Testis (tissue), 5 donors: ENCODE results near the gene IRF2BPL. TPM values are rescaled to one million over a fixed set of nuclear protein-coding genes. Genes with fewer than 3 reads are reported as not detected.

ENCODE experiments used
- DNase-seq: peaks from one replicate; pipeline ENCODE4 v3.0.0-alpha.2; 2019
- H3K27ac ChIP-seq, 2 donors: fragments of 200-600 bp; sonication (generic); one replicate each; pipeline ENCODE4 v1.5.1; 2019
- H3K27me3 ChIP-seq: fragments of 200-600 bp; sonication (generic); one replicate; pipeline ENCODE4 v1.5.1; 2019
- H3K36me3 ChIP-seq: fragments of 200-600 bp; sonication (generic); one replicate; pipeline ENCODE4 v1.5.1; 2017; ENCODE audit warnings: low read depth; ENCODE audit errors: missing control alignments
- H3K4me1 ChIP-seq: fragments of 200-600 bp; sonication (generic); one replicate; pipeline ENCODE4 v1.5.1; 2019
- H3K4me3 ChIP-seq, 2 donors: fragments of 200-600 bp; sonication (generic); one replicate each; pipeline ENCODE4 v1.5.1; 2017 to 2019
- H3K9me3 ChIP-seq: fragments of 200-600 bp; sonication (generic); one replicate; pipeline ENCODE4 v1.5.1; 2017
- CTCF ChIP-seq, 3 experiments: fragments of 450-650 bp in 2 of 3; fragments of 200-600 bp in 1 of 3; sonication (generic) in 1 of 3; IDR thresholded peaks; one replicate each; pipeline ENCODE4 v1.5.1; 2016 to 2019; ENCODE audit warnings: antibody characterized with exemption in 3 of 3, mild to moderate bottlenecking in 2 of 3, moderate library complexity in 1 of 3
- POLR2A ChIP-seq: fragments of 450-650 bp; IDR thresholded peaks from one replicate; pipeline ENCODE4 v1.6.1; 2017; ENCODE audit warnings: antibody characterized with exemption, mild to moderate bottlenecking, moderate library complexity
- WGBS, 2 donors: methylation state at CpG; one replicate each; pipeline ENCODE4 v1.1.5; 2018; 5-methylcytosine and 5-hydroxymethylcytosine counted together
- intact Hi-C: fragments of 100-400 bp; cut with DNase I; formaldehyde crosslinking; loops from one replicate; pipeline ENCODE4 v1.15.1; 2023; ENCODE audit warnings: low total_unique reads
- long read RNA-seq, 2 donors: transcript quantifications; one replicate each; lab custom pipeline, GENCODE V29; 2026
- polyA plus RNA-seq: library from polyadenylated mRNA; stranded (reverse); fragments of 350-450 nt; fragmentation: Illumina TruSeq; extraction: RNeasy Lipid Tissue Mini Kit (QIAGEN cat#74804); gene quantifications from one replicate; pipeline ENCODE4 v1.2.3, GENCODE V29; 2014; ENCODE audit warnings: low read depth, low replicate concordance; ENCODE audit not compliant: insufficient read depth
- total RNA-seq, 2 donors: library from RNA; depleted of rRNA; stranded (reverse); fragments of >200 nt; gene quantifications; one replicate each; pipeline ENCODE4 v1.2.3, GENCODE V29; 2016

Gene IRF2BPL
- total RNA-seq (100 to 1,000 TPM in 1 of 2 donors, 10 to 100 TPM in 1; 94.6 to 120 TPM), polyA plus RNA-seq (30.9 TPM)
- long read RNA-seq, donor 1, full-length matches to known transcripts = 210 of 210 reads
- long read RNA-seq, donor 1, partial matches to known transcripts = 0 of 210 reads
- long read RNA-seq, donor 1, other reads (novel, unspliced or antisense) = 0 of 210 reads
- long read RNA-seq, donor 2, full-length matches to known transcripts = 206 of 206 reads
- long read RNA-seq, donor 2, partial matches to known transcripts = 0 of 206 reads
- long read RNA-seq, donor 2, other reads (novel, unspliced or antisense) = 0 of 206 reads

DNA sequence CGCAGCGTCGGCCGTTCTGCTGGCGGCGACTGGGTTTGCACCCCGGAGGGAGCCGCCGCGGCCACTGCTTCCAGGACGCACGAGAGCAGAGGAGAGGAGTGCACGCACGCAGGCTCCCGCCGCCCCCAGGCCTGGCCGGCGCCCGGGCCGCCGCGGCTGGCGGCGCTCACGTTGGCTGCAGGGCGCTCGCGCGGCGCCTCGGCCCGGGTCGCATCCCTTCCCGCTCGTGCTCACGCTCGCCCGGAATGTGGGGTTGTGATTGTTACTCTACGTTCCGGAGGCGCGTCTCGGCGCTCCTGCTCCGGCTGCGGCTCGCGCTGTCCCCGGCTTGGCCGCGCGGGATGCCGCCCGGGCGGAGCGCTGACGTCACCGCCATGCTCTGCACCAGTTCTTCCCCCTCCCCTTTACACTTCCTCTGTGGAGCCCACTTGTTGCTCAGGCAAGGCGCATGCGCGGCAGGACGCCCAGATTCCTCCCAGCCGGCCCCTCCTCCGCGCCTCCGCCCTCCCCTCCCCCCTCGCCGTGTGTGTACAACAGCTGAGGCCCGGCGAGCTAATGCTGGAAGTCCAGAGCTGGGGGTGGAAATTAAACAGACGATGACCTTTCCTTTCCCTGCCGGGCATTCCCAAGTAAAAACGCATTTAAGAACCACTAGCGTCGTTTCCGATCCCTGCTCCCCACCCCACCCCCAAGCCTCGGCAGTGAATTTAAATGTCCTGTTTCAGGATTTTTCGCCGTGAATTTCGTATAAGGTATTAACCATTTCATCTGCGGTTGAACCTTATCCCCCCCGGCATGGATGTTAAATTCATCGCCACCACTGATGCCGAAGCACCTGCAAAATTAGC, at the start of gene IRF2BPL:
TSS of gene IRF2BPL (minus strand) at position 325 of the 848 bp plus-strand sequence. CDS start 916 bp downstream, outside the sequence.
- 0 to 1% methylated on average over 20 to 78 of the region's 84 CpGs for WGBS, 2 donors
- H3K4me1 ChIP-seq = peaks cover 54% of the 10 kb centered on the region
- intact Hi-C loops = loop anchor here (5.0 kb wide), 1 partner anchor 294 kb away; the partner anchor contains the start of genes GSTZ1 and POMT2
- peak within 1 kb of the TSS; percentile 94 to 98 for H3K27ac ChIP-seq
- H3K4me3 ChIP-seq = peak within 1 kb of the TSS; percentile 72 to 91
- no peaks in the 10 kb centered on the region for H3K27me3 ChIP-seq
- no peaks in the 10 kb centered on the region for H3K9me3 ChIP-seq
- H3K36me3 ChIP-seq = no peaks in the 10 kb centered on the region
- TF ChIP-seq POLR2A (peak; percentile 44), CTCF (IDR thresholded peaks at IDR 0.05) (peak in 1 of 3 experiments; percentile 25)
- peak; percentile 98 for DNase-seq

GRCh38 chr14:77077040-77077439, 48.5 kb upstream of the IRF2BPL start:
- TF ChIP-seq POLR2A = no peak
- no peak for TF ChIP-seq CTCF (IDR thresholded peaks at IDR 0.05)
- DNase-seq = no peak
- intact Hi-C loops = no loop called here
- Histone ChIP-seq H3K27me3 (no peaks in the 10 kb centered on the region), H3K36me3 (no peaks in the 10 kb centered on the region), H3K4me3 (no peak overlapping the region), H3K27ac (peak overlapping the region; percentile 1 to 90), H3K9me3 (no peaks in the 10 kb centered on the region), H3K4me1 (peaks cover 9% of the 10 kb centered on the region)
- 92 to 93% methylated on average over 3 of the region's 3 CpGs for WGBS, 2 donors

DNA sequence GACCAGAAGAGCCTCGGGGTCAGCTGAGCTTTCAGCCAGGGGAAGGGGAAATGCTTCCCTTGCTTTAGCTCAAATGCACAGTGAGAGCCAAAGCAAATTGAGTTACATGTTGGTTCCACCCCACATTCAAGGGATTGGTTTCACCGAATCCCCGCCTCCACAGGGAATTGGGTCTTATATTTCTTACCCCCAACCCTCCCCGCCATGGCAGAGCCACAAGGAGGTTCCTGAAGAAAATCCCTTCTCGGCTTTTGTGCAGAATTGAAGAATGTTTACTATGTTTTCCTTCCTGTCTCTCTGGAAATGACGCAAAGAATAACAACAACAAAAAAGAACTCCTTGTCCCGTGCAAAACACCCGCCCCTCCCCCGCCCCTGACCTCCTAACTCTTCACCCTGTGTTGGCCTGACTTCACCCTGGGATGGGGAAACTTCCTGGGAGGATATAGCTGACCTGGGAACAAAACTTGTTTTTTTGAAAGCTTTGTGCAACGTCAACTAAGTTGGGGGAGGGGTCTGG, 47.7 kb upstream of the IRF2BPL start:
- H3K27ac ChIP-seq = peak overlapping the region; percentile 63 to 90
- H3K4me1 ChIP-seq = peaks cover 9% of the 10 kb centered on the region
- H3K4me3 ChIP-seq = no peak overlapping the region
- intact Hi-C loops = no loop called here
- no peaks in the 10 kb centered on the region for H3K27me3 ChIP-seq
- peak; percentile 67 for DNase-seq
- no peaks in the 10 kb centered on the region for H3K9me3 ChIP-seq
- TF ChIP-seq POLR2A (no peak), CTCF (IDR thresholded peaks at IDR 0.05) (no peak)
- no peaks in the 10 kb centered on the region for H3K36me3 ChIP-seq
- WGBS, 2 donors = 25 to 28% methylated on average over 10 of the region's 10 CpGs

DNA sequence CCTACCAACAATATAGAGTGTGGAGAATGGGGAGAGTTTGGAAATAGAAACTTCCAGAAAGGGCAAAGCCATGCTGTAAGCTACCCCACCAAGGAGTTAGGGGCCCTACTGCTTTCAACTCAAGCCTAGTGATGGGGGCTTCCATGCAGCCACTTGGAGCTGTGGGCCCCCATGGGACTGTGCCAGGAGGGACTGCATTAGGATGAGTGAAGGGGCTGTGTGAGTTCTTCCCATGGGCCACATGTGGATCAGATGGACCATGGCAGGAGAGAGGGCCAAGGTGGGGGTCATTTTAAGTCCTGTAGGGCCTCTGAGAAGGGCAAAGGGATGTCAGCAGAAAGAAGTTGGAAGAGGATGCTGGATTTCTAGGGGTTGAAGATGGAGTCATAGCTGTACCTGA, 46.5 kb upstream of the IRF2BPL start:
- peak overlapping the region in 1 of 2 donors; percentile 90 for H3K27ac ChIP-seq
- no peak overlapping the region for H3K4me3 ChIP-seq
- TF ChIP-seq POLR2A (no peak), CTCF (IDR thresholded peaks at IDR 0.05) (no peak)
- H3K4me1 ChIP-seq = peaks cover 15% of the 10 kb centered on the region
- DNase-seq = no peak
- intact Hi-C loops = no loop called here
- no peaks in the 10 kb centered on the region for H3K36me3 ChIP-seq
- no peaks in the 10 kb centered on the region for H3K9me3 ChIP-seq
- H3K27me3 ChIP-seq = no peaks in the 10 kb centered on the region
